SK-N-SH treated with all-trans-retinoic acid at 6 μM for 48 hours (cell line): Measurements from ENCODE around the gene CNTNAP2.

Source experiments
- ATAC-seq: fragments of 200-7000 bp; cut with Tn5 transposase; 3 replicates; pipeline ENCODE4 v1.9.1; 2020; ENCODE audit warnings: mild to moderate bottlenecking, moderate library complexity
- ARNTL ChIP-seq: fragments of 450-650 bp; formaldehyde crosslinking; IDR thresholded peaks from 2 replicates; pipeline ENCODE4 v1.5.0; 2020; ENCODE audit warnings: low read depth, mild to moderate bottlenecking, moderate library complexity, borderline replicate concordance
- BACH2 ChIP-seq: fragments of 250-450 bp; sonication (Bioruptor Pico); IDR thresholded peaks from 2 replicates; pipeline ENCODE4 v1.9.0; 2021; ENCODE audit warnings: mild to moderate bottlenecking, borderline replicate concordance
- CSDC2 ChIP-seq: fragments of 250-450 bp; sonication (Bioruptor Pico); IDR thresholded peaks from 2 replicates; pipeline ENCODE4 v1.5.0; 2020; ENCODE audit warnings: mild to moderate bottlenecking, moderate library complexity
- ESRRG ChIP-seq: fragments of 250-450 bp; sonication (Bioruptor Pico); IDR thresholded peaks from 2 replicates; pipeline ENCODE4 v1.6.1; 2021; ENCODE audit warnings: mild to moderate bottlenecking
- GLIS3 ChIP-seq: fragments of 250-450 bp; sonication (Bioruptor Pico); IDR thresholded peaks from 2 replicates; pipeline ENCODE4 v1.5.0; 2020; ENCODE audit warnings: mild to moderate bottlenecking, moderate library complexity
- ISL1 ChIP-seq: fragments of 250-450 bp; sonication (Bioruptor Pico); IDR thresholded peaks from 2 replicates; pipeline ENCODE4 v2.1.2; 2022; ENCODE audit warnings: mild to moderate bottlenecking, moderate library complexity
- PATZ1 ChIP-seq: fragments of 250-450 bp; sonication (Bioruptor Pico); IDR thresholded peaks from 2 replicates; pipeline ENCODE4 v1.8.0; 2020; ENCODE audit warnings: mild to moderate bottlenecking, moderate library complexity, borderline replicate concordance
- POU6F1 ChIP-seq: fragments of 250-450 bp; sonication (Bioruptor Pico); IDR thresholded peaks from 2 replicates; pipeline ENCODE4 v1.8.0; 2021; ENCODE audit warnings: low read depth, mild to moderate bottlenecking, moderate library complexity, borderline replicate concordance
- PPARA ChIP-seq: fragments of 250-450 bp; sonication (Bioruptor Pico); IDR thresholded peaks from 2 replicates; pipeline ENCODE4 v1.5.0; 2020; ENCODE audit warnings: mild to moderate bottlenecking, borderline replicate concordance
- RARB ChIP-seq: fragments of 250-450 bp; sonication (Bioruptor Pico); IDR thresholded peaks from 2 replicates; pipeline ENCODE4 v1.8.0; 2021; ENCODE audit warnings: mild to moderate bottlenecking, moderate library complexity
- SNAI2 ChIP-seq: fragments of 250-450 bp; sonication (Bioruptor Pico); IDR thresholded peaks from 2 replicates; pipeline ENCODE4 v1.5.0; 2020; ENCODE audit warnings: mild to moderate bottlenecking, moderate library complexity
- TCF4 ChIP-seq: fragments of 250-450 bp; sonication (Bioruptor Pico); IDR thresholded peaks from 2 replicates; pipeline ENCODE4 v1.8.0; 2021; ENCODE audit warnings: mild to moderate bottlenecking, moderate library complexity, borderline replicate concordance
- TOX ChIP-seq: fragments of 250-450 bp; sonication (Bioruptor Pico); IDR thresholded peaks from 2 replicates; pipeline ENCODE4 v1.8.0; 2021; ENCODE audit warnings: mild to moderate bottlenecking, moderate library complexity, borderline replicate concordance
- ZC3H10 ChIP-seq: fragments of 250-450 bp; sonication (Bioruptor Pico); IDR thresholded peaks from 2 replicates; pipeline ENCODE4 v1.5.1; 2021; ENCODE audit warnings: mild to moderate bottlenecking, moderate library complexity
- ZFP3 ChIP-seq: fragments of 250-450 bp; sonication (Bioruptor Pico); IDR thresholded peaks from 2 replicates; pipeline ENCODE4 v1.5.0; 2020; ENCODE audit warnings: mild to moderate bottlenecking, moderate library complexity
- ZFP30 ChIP-seq: fragments of 450-650 bp; formaldehyde crosslinking; IDR thresholded peaks from 2 replicates; pipeline ENCODE4 v1.5.0; 2022; ENCODE audit warnings: mild to moderate bottlenecking, moderate library complexity
- ZNF70 ChIP-seq: fragments of 450-650 bp; formaldehyde crosslinking; IDR thresholded peaks from 2 replicates; pipeline ENCODE4 v1.5.0; 2020; ENCODE audit warnings: mild to moderate bottlenecking, moderate library complexity
- ZNF8 ChIP-seq: fragments of 450-650 bp; formaldehyde crosslinking; IDR thresholded peaks from 2 replicates; pipeline ENCODE4 v1.5.0; 2020; ENCODE audit warnings: mild to moderate bottlenecking, moderate library complexity
- TF ChIP-seq, protein P1 (sequence below): fragments of 250-450 bp; sonication (Bioruptor Pico); IDR thresholded peaks from 2 replicates; pipeline ENCODE4 v1.5.1; 2021; ENCODE audit warnings: mild to moderate bottlenecking, moderate library complexity
- TF ChIP-seq, protein P2 (sequence below): fragments of 250-450 bp; sonication (Bioruptor Pico); IDR thresholded peaks from 2 replicates; pipeline ENCODE4 v1.5.0; 2020; ENCODE audit warnings: mild to moderate bottlenecking, moderate library complexity

Gene CNTNAP2

GRCh38 chr7:148253629-148254028, 2137.0 kb downstream of the CNTNAP2 start:
- TF ChIP-seq ZNF70 (CRISPR knock-in tag) (no peak), ESRRG (CRISPR knock-in tag) (no peak)
- TF ChIP-seq, protein P1, sequence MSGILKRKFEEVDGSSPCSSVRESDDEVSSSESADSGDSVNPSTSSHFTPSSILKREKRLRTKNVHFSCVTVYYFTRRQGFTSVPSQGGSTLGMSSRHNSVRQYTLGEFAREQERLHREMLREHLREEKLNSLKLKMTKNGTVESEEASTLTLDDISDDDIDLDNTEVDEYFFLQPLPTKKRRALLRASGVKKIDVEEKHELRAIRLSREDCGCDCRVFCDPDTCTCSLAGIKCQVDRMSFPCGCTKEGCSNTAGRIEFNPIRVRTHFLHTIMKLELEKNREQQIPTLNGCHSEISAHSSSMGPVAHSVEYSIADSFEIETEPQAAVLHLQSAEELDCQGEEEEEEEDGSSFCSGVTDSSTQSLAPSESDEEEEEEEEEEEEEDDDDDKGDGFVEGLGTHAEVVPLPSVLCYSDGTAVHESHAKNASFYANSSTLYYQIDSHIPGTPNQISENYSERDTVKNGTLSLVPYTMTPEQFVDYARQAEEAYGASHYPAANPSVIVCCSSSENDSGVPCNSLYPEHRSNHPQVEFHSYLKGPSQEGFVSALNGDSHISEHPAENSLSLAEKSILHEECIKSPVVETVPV: no peak
- no peak for ATAC-seq

- TF ChIP-seq TOX (no peak), ISL1 (CRISPR knock-in tag) (peak; percentile 58; the same call in 1 of the 2 replicates)
- peak; percentile 57; the same call in 2 of the 3 replicates for ATAC-seq
These were observed 2138.7 kb downstream of the CNTNAP2 start for GRCh38 chr7:148255333-148255732.

DNA sequence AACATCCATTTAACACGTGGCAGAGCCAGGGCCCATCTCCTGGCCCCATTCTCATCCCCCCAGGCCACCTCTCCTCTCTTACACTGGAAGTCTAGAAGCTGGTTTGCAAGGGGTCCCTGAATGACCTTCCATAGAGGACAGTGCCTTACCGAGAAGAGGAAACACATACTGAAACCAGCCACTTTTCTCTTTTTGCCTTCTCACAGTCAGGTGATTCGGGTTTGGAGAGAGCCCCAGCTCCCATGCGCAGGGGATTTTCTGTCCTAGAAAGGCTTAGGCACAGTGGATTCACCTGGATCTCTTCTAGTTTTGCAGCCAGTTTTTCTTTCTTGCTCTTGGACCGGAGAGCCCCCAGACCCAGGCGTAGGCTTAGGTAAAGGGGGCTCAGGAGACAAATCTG, 2139.8 kb downstream of the CNTNAP2 start:
- no peak for TF ChIP-seq ZC3H10 (CRISPR knock-in tag)
- TF ChIP-seq ARNTL: no peak
- TF ChIP-seq RARB: no peak
- TF ChIP-seq SNAI2 (CRISPR knock-in tag): no peak
- no peak for TF ChIP-seq ISL1 (CRISPR knock-in tag)
- TF ChIP-seq ESRRG (CRISPR knock-in tag): no peak
- no peak for TF ChIP-seq ZNF70 (CRISPR knock-in tag)
- TF ChIP-seq, protein P1: no peak
- TF ChIP-seq ZFP30 (CRISPR knock-in tag): no peak
- no peak for TF ChIP-seq ZFP3 (CRISPR knock-in tag)
- TF ChIP-seq, protein P2, sequence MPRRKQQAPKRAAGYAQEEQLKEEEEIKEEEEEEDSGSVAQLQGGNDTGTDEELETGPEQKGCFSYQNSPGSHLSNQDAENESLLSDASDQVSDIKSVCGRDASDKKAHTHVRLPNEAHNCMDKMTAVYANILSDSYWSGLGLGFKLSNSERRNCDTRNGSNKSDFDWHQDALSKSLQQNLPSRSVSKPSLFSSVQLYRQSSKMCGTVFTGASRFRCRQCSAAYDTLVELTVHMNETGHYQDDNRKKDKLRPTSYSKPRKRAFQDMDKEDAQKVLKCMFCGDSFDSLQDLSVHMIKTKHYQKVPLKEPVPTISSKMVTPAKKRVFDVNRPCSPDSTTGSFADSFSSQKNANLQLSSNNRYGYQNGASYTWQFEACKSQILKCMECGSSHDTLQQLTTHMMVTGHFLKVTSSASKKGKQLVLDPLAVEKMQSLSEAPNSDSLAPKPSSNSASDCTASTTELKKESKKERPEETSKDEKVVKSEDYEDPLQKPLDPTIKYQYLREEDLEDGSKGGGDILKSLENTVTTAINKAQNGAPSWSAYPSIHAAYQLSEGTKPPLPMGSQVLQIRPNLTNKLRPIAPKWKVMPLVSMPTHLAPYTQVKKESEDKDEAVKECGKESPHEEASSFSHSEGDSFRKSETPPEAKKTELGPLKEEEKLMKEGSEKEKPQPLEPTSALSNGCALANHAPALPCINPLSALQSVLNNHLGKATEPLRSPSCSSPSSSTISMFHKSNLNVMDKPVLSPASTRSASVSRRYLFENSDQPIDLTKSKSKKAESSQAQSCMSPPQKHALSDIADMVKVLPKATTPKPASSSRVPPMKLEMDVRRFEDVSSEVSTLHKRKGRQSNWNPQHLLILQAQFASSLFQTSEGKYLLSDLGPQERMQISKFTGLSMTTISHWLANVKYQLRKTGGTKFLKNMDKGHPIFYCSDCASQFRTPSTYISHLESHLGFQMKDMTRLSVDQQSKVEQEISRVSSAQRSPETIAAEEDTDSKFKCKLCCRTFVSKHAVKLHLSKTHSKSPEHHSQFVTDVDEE: no peak
- no peak for TF ChIP-seq TCF4 (CRISPR knock-in tag)
- TF ChIP-seq PPARA (CRISPR knock-in tag): no peak
- no peak for TF ChIP-seq ZNF8
- TF ChIP-seq CSDC2 (CRISPR knock-in tag): no peak
- TF ChIP-seq BACH2 (CRISPR knock-in tag): no peak
- ATAC-seq: no peak

DNA sequence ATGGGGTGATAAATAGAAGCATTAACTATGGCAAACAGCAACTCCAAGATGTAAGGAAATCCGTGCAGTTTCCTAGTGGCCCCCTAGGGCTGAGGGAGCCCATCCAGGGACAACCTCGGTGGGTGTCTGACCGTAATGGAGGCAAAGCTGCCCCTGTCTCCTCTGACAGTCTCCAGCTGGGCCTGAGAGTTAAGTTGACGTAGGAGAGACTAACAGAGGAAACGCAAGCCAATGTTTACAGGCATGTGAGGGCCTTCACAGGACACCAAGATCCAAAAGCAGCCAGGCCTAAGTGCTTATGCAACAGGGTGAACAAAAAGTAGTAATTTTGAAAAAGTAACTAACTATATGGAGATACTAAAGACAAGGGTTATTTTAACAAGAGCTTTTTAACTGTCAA, 2144.0 kb downstream of the CNTNAP2 start:
- no peak for ATAC-seq
- TF ChIP-seq ISL1 (CRISPR knock-in tag): no peak
- no peak for TF ChIP-seq GLIS3
- no peak for TF ChIP-seq ZFP3 (CRISPR knock-in tag)
- TF ChIP-seq ZNF70 (CRISPR knock-in tag): no peak

DNA sequence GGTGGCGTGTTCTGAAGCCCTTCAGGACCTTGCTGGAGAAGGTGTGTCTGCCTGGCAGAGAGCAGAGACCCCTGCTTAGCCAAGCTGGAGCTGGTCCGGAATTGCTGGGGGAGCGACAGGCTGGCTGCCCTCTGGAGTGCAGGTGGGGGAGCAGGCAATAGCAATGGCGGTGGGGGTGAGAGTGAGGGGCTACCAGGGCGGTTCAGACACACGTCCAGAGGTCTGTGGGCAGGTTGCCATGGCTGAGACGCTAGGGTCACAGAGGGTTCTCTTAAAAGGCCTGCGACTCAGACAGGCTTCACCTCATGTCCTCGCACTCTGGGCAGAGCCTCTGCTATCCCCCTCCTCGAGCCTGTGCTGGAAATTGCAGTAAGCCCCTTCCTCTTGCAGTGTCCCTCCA, 2144.9 kb downstream of the CNTNAP2 start:
- ATAC-seq: no peak
- TF ChIP-seq, protein P1: no peak
- TF ChIP-seq POU6F1 (CRISPR knock-in tag): no peak
- no peak for TF ChIP-seq ZNF8
- TF ChIP-seq SNAI2 (CRISPR knock-in tag): no peak
- no peak for TF ChIP-seq ARNTL
- TF ChIP-seq RARB: no peak
- no peak for TF ChIP-seq PATZ1 (CRISPR knock-in tag)
- TF ChIP-seq, protein P2: no peak
- TF ChIP-seq ZFP3 (CRISPR knock-in tag): no peak
- TF ChIP-seq BACH2 (CRISPR knock-in tag): no peak
